HG03565 (cell line): ENCODE data around the gene PCBP3.

Experiments used
- ATAC-seq: cut with Tn5 transposase; IDR thresholded peaks from one replicate; pipeline ENCODE4 v1.9.1; 2021; ENCODE audit warnings: mild to moderate bottlenecking, moderate library complexity; ENCODE audit not compliant: unreplicated experiment

The PCBP3 gene

DNA sequence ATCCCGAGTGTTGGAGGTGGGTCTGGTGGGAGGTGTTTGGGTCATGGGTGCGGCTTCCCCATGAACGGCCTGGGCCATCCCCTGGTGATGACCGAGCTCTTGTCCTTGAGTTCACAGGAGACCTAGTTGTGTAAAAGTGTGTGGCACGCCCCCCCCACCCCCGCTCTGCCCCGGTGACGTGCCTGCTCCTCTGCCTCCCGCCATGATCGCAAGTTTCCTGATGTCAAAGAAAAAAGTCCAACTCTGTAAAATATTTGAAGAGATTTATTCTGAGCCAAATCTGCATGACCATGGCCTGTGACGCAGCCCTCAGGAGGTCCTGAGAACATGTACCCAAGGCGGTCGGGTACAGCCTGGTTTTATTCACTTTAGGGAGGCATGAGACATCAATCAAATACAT, 212.9 kb downstream of the PCBP3 start:
- ATAC-seq = no peak

GRCh38 chr21:45856906-45857305, 213.4 kb downstream of the PCBP3 start:
- ATAC-seq = no peak

DNA sequence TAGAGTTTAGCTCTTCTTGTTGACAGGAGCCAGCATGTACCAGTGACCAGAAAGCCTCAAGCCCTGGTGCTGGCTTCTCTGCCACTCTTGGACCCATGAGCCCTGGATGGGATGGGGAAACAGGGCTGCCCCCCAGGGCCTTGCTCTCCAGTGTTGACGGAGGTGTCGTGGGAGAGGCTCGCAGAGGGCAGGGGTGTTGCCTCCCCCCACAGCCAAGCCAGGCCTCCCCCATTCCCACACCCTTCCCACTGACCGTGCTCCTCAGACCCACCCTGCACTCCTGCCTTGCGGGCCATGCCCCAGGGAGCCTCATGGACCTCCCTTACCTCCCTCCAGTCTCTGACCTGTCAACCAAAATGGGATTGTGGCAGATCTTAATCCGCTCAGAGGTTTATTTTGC, 214.2 kb downstream of the PCBP3 start:
- no peak for ATAC-seq

DNA sequence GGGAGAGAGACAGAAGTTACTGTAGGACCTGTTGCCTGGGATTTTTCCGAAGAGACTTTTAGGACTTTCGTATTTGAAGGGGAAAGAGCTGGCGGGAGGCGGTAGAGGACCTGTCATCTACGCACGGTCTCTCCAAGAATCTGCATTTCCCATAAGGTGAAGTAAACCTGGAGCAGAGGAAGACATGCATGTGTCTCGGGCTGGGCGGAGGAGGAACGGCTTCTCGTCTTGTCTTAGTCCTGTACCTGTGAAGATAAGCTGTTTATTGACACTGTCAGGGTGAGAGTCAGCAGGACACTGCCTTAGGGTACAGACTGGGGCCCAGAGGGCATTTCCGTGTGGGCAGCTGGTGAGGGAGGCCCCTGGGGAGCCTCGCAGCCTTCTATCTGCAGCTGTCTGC, 214.7 kb downstream of the PCBP3 start:
- ATAC-seq = no peak

DNA sequence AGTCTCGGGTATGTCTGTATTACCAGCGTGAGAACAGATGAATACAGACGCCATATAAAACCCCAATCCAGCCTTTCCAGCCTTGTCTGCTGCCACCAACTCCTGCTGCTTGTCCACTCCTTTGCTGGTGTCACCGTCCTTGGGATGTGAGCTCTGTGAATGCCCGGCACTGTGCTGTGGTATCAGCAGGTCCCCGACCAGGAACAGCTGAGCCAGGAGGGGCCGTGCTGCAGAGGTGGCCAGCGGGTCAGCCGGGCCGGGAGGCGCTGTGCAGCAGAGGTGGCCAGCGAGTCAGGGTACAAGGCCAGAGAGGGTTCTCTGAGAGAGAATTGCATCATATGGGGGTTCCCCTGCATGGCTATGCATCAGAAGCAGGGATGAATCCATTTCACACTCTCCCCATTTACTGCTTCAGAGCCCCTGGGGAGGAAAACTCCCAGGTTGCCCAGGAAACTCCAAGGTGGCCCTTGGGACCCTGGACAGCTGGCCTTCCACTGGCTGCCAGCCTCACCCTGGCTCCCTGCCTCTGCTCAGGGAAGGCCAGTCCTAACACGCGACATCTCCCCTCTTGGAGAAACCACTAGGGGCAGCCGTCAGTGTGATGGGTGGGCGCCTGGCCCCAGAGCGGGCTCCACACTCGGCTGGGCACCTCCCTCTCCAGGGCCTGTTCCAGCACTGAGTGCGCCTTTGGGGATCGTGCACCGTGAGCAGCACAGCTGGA, 215.7 kb downstream of the PCBP3 start:
- ATAC-seq = no peak

GRCh38 chr21:45859762-45860357, 216.3 kb downstream of the PCBP3 start:
- no peak for ATAC-seq

DNA sequence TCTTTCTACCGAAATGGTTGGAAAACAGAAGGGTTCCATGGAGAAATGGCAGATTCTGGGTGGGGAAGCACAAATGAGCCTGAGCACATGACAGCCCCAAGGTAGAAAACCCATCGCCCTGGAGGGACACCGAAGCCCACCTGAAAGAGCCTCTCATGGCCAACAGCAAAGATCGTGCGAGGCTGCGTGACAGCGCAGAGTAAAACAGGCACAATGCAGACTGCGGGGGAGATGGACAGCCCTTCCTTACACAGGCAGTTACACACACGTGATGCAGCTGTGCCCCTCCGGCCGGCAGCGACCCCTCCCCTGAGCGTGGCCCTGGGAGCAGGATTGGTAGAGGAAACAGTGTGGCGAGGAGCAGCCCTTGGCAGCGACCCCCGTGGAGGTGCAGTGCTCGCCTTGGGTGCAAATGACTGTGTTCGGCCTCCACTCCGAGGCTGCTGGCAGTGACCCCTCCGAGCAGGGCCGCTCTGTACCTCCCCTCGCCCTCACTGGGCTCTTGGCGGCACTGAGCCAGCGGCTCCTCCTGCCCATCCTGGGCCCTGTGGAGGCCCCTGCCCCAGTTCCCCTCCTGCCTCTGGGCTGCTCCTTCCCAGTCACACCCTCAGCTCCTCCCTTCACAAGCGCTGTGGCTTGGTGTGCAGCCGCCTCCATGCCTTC, 217.1 kb downstream of the PCBP3 start:
- ATAC-seq = no peak

GRCh38 chr21:45861156-45861870, 217.8 kb downstream of the PCBP3 start:
- ATAC-seq = no peak

- no peak for ATAC-seq
These were observed 219.2 kb downstream of the PCBP3 start for GRCh38 chr21:45862543-45863207.

DNA sequence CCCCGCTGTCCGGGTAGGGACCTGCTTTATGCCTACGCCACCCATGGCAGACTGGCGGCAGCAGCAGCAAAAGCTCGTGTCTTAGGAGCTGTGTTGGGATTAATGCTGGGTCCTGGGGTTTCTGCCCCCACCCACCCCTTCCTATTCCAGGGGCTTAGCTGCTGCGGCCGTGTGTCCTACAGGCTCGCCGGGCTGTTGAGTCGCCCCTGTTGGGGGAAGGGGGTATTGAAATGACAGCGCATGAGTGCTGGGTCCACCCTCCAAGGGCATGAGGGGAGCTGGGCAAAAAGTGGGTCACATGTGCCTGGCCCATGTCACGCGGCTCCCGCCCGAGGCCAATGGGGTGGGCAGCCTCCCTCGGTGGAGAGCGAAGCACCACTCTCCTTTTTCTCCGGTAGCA, 219.7 kb downstream of the PCBP3 start:
- ATAC-seq = no peak

DNA sequence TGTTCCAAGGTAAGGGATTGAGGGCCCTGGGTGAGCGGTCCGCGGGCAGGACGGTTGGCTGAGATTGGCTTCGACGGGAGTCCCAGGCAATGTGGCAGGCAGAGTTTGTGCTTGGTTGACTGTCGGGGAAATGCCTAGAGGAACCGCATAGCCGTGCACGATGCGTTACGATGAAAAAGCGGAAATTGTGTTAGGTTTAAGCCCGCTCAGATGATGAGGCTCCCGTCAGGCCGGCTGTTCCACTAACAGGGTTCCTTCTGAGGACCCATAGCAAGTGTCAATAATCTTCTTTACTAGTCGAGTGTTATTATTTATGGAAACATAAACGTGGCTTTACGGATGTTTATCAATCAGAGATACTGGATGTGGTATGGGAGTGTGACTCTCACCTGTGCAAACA, 220.2 kb downstream of the PCBP3 start:
- ATAC-seq = no peak

DNA sequence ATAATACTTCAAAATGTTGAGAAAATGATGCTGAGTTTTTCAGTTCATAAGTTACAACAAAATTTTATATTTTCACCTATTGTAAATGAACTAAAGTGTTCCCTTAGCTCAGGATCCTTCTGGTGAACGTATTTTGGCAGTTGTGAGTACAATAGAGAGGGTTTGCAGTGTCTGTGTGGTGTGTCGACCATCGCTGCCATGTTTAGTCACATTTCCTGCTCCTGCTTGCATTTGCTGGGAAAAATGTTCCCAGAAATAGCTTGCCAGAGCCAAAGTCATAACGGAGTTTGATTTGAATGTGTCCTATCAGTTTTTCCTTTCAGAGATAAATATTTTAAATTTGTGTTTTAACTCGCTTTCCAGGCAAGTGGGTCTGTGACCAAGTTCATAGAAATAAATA, 220.9 kb downstream of the PCBP3 start:
- ATAC-seq = no peak

- no peak for ATAC-seq
These were observed 221.7 kb downstream of the PCBP3 start for GRCh38 chr21:45865106-45865835.

GRCh38 chr21:45866551-45866950, 223.0 kb downstream of the PCBP3 start:
- ATAC-seq = no peak

DNA sequence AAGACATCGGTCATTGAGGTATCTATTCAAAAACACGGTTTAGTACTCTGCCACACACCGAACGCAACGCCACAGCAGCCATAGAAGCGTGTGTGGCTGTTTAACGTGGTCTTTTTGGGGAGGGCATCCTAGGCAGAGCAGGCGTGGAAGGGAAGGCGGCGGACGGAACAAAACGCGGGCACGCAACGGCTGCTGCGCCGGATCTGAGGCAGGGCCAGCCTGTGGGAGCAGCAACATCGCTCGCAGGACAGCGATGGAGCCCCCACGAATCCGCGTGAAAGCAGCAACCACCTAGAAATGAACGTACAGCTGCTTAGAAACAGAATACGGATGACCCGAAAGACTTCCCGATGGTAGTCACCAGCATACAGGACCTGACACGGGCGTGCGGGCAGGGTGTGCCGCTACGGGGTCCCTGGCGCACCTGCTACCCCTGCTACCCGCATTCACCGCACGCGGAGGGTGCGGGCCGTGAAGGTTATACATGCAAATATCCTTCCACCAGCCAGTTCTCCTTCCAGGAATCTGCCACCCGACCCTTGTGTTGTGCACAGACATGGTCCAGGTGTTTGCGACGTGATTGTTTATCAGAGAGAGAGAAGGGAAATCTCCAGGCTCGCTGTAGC, 223.6 kb downstream of the PCBP3 start:
- no peak for ATAC-seq

- ATAC-seq = no peak
These were observed 224.2 kb downstream of the PCBP3 start for GRCh38 chr21:45867671-45868081.

DNA sequence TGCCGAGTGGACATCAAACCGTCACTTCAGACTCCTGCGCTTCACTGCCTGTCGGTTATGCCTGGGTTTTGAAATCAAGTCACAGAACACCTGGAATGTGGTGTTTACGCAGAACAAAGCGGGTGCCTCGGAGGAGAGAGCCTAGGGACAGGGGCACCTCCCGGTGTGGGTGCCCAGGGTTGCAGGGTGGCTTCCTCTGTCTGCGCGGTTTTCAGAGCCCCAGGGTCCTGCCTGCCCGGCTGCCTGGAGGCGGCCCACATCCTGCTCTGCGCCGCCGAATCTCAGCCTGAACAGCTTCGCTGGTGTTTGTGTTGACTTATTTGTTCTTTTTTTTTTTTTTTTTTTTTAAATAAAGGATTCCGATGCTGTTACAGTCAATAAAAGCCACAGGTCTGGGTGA, 224.6 kb downstream of the PCBP3 start:
- ATAC-seq = no peak

DNA sequence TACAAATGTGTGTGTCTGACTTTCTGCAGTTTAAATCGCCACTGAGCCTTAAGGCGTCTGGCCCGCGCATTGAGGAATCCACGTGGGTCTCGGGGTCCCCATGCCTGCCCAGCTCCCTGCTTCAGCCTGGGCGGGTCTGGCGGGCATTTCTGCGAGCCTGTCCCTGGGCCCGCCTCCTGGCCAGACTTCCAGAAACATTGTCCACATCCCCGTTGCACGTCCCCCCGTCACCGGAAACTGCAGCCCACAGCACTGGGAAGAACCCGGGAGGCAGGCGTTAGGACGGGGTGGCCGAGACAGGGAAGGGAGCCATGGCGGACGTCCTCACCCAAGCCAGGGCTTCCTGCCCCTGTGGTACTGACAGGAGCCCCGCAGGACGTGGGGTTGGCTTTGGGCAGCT, 225.0 kb downstream of the PCBP3 start:
- no peak for ATAC-seq

- ATAC-seq = no peak
These were observed 225.8 kb downstream of the PCBP3 start for GRCh38 chr21:45869121-45870007.
